Urinary bladder (tissue), 4 donors: Measurements from ENCODE around the gene CWF19L2. TPM values are rescaled to one million over a fixed set of nuclear protein-coding genes. Genes with fewer than 3 reads are reported as not detected.

ENCODE experiments used
- DNase-seq: peaks from one replicate; pipeline ENCODE4 v3.0.0-alpha.2; 2015; ENCODE audit errors: extremely low spot score
- H3K27ac ChIP-seq: one replicate; pipeline ENCODE4 v1.5.1; 2013; ENCODE audit warnings: low read depth, mild to moderate bottlenecking, moderate library complexity
- H3K36me3 ChIP-seq: one replicate; pipeline ENCODE4 v1.6.1; 2013; ENCODE audit warnings: mild to moderate bottlenecking, moderate library complexity; ENCODE audit not compliant: insufficient read depth
- H3K4me1 ChIP-seq: one replicate; pipeline ENCODE4 v1.6.1; 2013; ENCODE audit warnings: mild to moderate bottlenecking, moderate library complexity; ENCODE audit not compliant: insufficient read depth
- H3K4me3 ChIP-seq: one replicate; pipeline ENCODE4 v1.5.1; 2013; ENCODE audit warnings: low read depth, low read length
- WGBS: extraction: QIAGEN DNeasy Blood & Tissue Kit; methylation state at CpG from one replicate; pipeline ENCODE4 v1.1.7; 2013; 5-methylcytosine and 5-hydroxymethylcytosine counted together
- polyA plus RNA-seq: library from polyadenylated mRNA; stranded (reverse); fragments of 200-250 nt; gene quantifications from one replicate; pipeline ENCODE4 v1.2.3, GENCODE V29; 2013
- total RNA-seq: library from RNA; depleted of rRNA; stranded (reverse); fragments of >200 nt; gene quantifications from one replicate; pipeline ENCODE4 v1.2.3, GENCODE V29; 2014
- donor health status: healthy with polysubstance abuse.
- donor health status: healthy.

The CWF19L2 gene
- total and polyA plus RNA-seq, 2 donors = 9.1 to 39.2 TPM

- Histone ChIP-seq H3K4me1 (no peaks in the 10 kb centered on the region), H3K36me3 (peaks cover 2% of the 10 kb centered on the region), H3K27ac (no peak overlapping the region), H3K4me3 (no peak overlapping the region)
- 96% methylated on average over 1 of the region's 1 CpG for WGBS
- no peak for DNase-seq
Measured at GRCh38 chr11:107331728-107332127, 125.9 kb downstream of the CWF19L2 start.

DNA sequence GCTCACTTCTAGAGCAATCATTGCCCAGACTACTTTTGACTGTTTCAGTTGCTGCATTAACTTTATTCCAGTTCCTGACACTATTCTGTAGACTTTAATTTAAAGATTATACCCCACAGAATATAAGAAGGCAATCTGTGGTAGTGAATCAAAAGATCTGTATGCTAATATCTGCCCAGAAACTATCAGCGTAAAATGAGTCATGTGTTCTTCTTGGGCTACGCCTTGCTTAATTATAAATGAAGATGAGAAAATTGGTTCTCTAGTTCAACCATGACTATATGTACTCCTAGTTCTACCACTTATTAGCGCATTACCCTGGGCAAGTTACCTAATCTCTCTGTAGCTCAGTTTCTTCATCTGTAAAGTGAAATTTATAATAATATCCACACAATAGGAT, 128.5 kb downstream of the CWF19L2 start:
- Histone ChIP-seq H3K4me3 (no peak overlapping the region), H3K4me1 (no peaks in the 10 kb centered on the region), H3K27ac (no peak overlapping the region), H3K36me3 (peaks cover 2% of the 10 kb centered on the region)
- DNase-seq = no peak
- WGBS = 96% methylated on average over 3 of the region's 3 CpGs

DNA sequence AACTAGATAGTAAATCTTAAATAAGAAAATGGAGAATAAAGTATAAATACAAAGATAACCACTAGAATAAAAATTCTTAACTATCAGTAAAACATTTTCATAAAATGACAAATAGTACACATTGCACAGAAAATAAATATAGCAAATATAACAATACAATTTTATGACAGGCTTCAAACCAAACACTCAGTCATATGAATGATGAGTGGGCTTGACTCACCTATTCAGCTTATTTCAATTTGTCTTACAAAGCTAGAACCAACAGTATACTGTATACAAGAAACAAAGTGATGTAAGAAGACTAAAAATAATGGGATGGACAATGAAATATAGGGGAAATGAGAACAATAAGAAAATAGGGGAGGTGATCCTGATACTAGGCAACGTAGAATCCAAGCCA, 141.2 kb downstream of the CWF19L2 start:
- DNase-seq = no peak
- 65% methylated on average over 1 of the region's 1 CpG for WGBS
- H3K36me3 ChIP-seq = no peaks in the 10 kb centered on the region
- no peak overlapping the region for H3K4me3 ChIP-seq
- no peak overlapping the region for H3K27ac ChIP-seq
- no peaks in the 10 kb centered on the region for H3K4me1 ChIP-seq

DNA sequence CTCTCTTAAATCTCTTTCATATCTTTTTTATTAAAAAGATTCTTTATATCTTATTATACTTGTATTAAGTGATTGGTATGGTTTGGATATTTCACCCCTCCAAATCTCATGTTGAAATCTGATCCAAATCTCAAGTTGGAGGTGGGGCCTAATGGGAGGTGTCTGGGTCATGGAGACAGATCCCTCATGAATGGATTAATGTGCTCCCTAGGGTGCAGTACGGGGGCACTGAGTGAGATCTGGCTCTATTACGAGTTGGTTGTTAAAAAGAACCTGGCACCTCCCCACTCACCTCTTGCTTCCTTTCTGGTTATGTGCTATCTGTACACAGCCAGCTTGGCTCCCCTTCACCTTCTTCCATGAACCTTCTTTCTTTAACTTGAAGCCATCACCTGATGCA, 149.6 kb downstream of the CWF19L2 start:
- 56% methylated on average over 2 of the region's 2 CpGs for WGBS
- Histone ChIP-seq H3K36me3 (peaks cover 3% of the 10 kb centered on the region), H3K27ac (no peak overlapping the region), H3K4me1 (no peaks in the 10 kb centered on the region), H3K4me3 (no peak overlapping the region)
- no peak for DNase-seq

- Histone ChIP-seq H3K4me3 (no peak overlapping the region), H3K4me1 (no peaks in the 10 kb centered on the region), H3K36me3 (peaks cover 2% of the 10 kb centered on the region), H3K27ac (no peak overlapping the region)
- DNase-seq = no peak
- WGBS = 63% methylated on average over 1 of the region's 1 CpG
Measured at GRCh38 chr11:107301878-107302277, 155.7 kb downstream of the CWF19L2 start.

- H3K4me1 ChIP-seq = no peaks in the 10 kb centered on the region
- no peak for DNase-seq
- no peaks in the 10 kb centered on the region for H3K36me3 ChIP-seq
- H3K27ac ChIP-seq = no peak overlapping the region
- H3K4me3 ChIP-seq = no peak overlapping the region
- WGBS = 80% methylated on average over 13 of the region's 13 CpGs
Measured at GRCh38 chr11:107293677-107294344, 163.8 kb downstream of the CWF19L2 start.

DNA sequence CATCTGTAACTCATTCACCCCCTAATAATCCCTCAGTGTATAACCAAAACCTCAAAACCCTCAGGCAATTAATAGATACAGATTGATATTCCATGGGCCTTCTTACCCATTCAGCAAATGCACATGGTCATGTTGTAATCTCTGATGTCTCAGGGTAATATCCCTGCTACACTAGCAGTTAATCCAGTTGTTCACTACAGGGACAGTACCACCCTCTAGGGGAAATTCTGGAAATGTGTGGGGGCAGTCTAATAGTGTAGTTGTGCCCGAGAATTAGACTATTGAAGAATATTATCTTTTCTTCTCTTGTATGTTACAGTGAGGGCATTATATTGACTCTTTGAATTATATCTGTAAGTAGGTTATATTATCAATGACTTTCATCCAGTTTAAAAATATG, 175.4 kb downstream of the CWF19L2 start:
- H3K36me3 ChIP-seq = no peaks in the 10 kb centered on the region
- no peak overlapping the region for H3K27ac ChIP-seq
- H3K4me3 ChIP-seq = no peak overlapping the region
- whole genome bisulfite sequencing = 91% methylated on average over 1 of the region's 1 CpG
- no peaks in the 10 kb centered on the region for H3K4me1 ChIP-seq
- DNase-seq = no peak

Other genes with a start within 250 kb of the CWF19L2 start
- 11.1 TPM for gene ALKBH8, start 107.9 kb upstream of the CWF19L2 start, total RNA-seq
- 5.1 TPM for gene ALKBH8, start 107.9 kb upstream of the CWF19L2 start, polyA plus RNA-seq
- gene ELMOD1, start 133.3 kb upstream of the CWF19L2 start, total RNA-seq = 1.6 TPM
- 0.14 TPM for gene ELMOD1, start 133.3 kb upstream of the CWF19L2 start, polyA plus RNA-seq